MM.1S (cell line): ENCODE measurements around the gene MSL3.

Experiments used
- CTCF ChIP-seq: fragments of 300-600 bp; sonication (generic); IDR thresholded peaks from 2 replicates; pipeline ENCODE4 v1.5.1; 2016; ENCODE audit warnings: antibody characterized with exemption, low read length, mixed read lengths
- EZH2 ChIP-seq: fragments of 300-600 bp; sonication (generic); optimal IDR thresholded peaks from 2 replicates; pipeline ENCODE3; 2017; ENCODE audit warnings: low read depth, mild to moderate bottlenecking, antibody characterized with exemption, low read length, mixed read lengths
- EZH2phosphoT487 ChIP-seq: fragments of 300-600 bp; sonication (generic); IDR thresholded peaks from 2 replicates; pipeline ENCODE4 v1.6.1; 2018; ENCODE audit warnings: antibody characterized with exemption, low read length

DNA sequence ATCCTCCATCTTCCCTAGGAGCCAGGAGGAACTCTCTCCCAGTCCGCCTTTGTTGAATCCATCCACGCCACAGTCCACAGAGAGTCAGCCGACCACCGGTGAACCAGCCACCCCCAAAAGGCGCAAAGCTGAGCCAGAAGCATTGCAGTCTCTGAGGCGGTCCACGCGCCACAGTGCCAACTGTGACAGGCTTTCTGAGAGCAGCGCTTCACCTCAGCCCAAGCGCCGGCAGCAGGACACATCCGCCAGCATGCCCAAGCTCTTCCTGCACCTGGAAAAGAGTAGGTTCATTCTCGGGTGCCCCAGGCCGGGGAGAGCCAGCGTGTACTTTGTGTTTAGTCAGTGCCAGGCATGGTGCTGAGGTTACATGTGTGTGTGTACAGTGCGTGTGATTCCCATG is 7.4 kb downstream of the MSL3 start:
- TF ChIP-seq CTCF (no peak), EZH2 (no peak), EZH2phosphoT487 (no peak)
